GM13976 (cell line): ENCODE measurements around the gene MECR.

Experiments used
- DNase-seq: peaks from one replicate; pipeline ENCODE4 v3.0.0; 2012; ENCODE audit warnings: low spot score
- CTCF ChIP-seq: IDR thresholded peaks from 2 replicates; pipeline ENCODE4 v1.5.1; 2012; ENCODE audit warnings: borderline replicate concordance, mild to moderate bottlenecking; ENCODE audit not compliant: insufficient read depth; ENCODE audit errors: extremely low read depth, missing control alignments, control extremely low read depth
- in situ Hi-C: fragments of 300-500 bp; cut with MboI; formaldehyde crosslinking; loops from one replicate; pipeline ENCODE4 v1.12.0; 2022; ENCODE audit warnings: low sequenced_read_pairs, mixed read lengths, inconsistent platforms; ENCODE audit not compliant: unreplicated experiment

Gene MECR

GRCh38 chr1:29142714-29143113 is 88.0 kb downstream of the MECR start:
- TF ChIP-seq CTCF, result no peak
- in situ Hi-C loops, result no loop called here
- no peak for DNase-seq
